Activated gamma-delta T cell treated with anti-CD3 and anti-CD28 coated beads, Interleukin-2, amount 50 U/mL, for 16 hours (primary cell): Measurements from ENCODE around the gene QRICH1.

Experiments
- DNase-seq: peaks from one replicate; pipeline ENCODE4 v3.0.0-alpha.2; 2020; ENCODE audit warnings: low read depth

Gene QRICH1

DNA sequence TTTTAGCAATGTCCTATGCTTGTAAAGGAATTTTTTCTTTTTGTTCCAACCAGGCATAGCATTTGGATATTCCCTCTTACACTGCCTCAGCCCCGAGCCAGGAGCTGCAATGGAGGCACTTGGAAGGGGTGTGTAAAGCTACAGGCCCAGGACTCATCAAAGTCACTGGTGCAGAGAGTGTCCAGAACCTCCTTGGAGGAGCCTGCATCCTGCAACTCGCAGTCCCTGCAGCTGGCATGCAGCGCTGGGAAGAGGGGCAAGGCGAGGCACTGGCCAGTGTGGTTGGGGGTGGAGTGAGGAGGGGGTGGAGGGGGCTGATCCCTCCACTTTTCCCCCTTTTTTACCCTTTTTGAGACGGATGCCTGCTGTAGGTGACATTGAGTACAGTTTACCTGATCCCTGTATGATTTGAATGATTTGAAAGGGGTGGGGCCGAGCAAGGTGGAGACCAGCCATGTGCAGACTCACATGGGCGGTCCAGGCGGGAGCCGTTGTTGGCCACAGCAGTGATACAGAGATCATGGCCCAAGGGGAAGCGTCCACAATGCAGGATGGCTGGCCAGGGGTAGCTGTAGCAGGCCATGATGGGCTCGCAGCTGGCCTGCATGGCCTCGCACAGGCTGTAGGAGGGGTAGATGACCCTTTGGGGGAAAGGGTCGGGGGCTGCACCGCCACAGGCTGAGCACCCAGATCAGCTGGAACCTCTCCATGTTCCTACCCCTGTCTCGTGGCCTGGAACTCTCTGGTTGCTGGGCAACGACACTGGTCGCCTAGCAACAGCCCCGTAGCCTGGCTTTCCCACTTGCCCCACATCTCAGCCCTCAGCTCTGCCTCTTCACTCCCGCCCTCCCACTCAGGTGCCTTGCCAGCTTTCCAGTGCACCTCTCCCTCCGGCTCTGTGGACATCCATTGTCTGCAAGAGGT is 95.9 kb downstream of the QRICH1 start:
- DNase-seq: no peak

DNA sequence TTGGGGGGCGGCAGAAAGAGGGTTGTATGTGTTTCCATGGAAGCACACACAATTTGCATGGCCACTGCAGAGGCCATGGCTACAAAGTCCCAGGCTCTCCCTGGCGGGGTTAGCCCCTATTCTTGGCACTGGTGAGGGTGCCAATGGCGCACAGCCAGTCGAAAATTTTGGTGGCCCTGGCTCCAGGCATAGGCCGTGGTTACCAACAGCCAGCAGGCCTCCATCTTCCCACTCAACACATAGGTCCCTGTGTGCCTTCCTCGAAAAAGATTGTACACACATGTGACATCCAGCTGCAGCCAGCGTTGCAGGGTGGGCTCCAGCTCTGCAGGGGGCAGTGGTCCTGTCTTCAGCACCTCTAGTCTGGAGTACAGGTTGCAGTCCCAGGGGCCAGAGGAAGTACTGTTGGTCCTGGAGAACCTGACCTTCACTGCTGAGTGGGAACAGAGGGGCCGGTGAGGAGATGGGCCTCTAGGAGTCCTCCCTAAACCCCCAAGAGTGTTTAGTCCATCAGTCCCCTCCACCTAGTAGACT is 96.7 kb downstream of the QRICH1 start:
- DNase-seq: no peak

DNA sequence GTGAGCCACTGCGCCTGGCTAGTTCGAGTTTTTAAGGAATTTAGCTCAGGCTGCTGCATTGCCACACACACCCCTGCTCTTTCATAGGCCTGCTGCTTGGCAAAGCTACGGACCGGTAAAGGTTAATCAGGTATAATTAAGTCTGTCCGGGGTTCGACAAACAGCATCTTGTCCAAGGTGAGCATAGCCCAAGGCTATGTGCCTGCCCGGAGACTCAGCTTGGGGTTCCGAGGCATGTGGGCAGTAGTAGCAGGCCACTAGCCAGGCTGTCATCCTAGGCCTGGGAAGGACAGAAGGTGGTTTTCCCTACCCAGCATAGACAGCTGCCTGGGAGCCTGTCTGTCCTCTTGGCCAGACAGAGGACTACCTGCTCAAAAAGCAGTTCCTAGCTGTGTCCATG is 97.2 kb downstream of the QRICH1 start:
- DNase-seq: no peak

GRCh38 chr3:48993834-48994233 is 100.0 kb downstream of the QRICH1 start:
- DNase-seq: no peak

GRCh38 chr3:48991851-48992545 is 101.9 kb downstream of the QRICH1 start:
- DNase-seq: no peak

DNA sequence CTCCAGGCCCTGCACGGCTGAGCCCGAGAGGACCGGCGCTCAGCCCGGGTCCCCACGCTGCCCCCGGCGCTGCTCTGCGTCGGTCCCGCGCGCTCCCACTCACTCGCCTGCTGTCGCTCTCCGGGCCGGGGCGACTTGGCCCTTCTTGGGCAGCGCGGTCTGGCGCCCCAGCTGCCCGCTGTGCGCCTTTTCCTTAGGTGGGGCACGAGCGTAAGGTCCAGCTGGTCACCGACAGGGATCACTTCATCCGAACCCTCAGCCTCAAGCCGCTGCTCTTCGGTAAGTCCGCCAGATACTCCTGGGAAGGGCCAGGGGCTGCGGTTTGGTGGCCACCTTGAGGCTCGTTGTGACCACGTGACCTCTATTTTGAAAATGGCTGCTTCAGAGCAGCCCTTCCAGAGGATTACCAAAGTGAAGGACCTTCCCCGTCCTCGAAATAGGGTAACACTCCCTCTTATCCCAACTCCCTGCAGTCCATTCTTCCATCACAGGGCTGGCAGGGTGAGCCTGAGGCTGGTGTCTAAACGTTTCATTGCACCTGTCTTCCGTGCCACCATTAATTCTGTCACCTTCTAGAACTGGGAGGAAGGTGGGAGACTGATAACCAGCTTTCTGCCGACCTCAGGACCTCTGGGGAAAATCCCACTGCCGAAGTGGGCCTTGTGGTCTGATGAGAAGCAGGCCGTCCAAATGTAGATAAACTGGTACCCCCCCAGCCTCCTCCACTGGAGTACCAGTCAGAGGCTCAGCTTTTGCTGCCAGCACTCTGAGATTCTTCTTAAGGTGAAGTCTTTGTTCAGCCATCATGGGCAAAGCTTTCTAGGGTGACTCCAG is 103.0 kb downstream of the QRICH1 start:
- DNase-seq: no peak

- peak; percentile 69 for DNase-seq
Observed at GRCh38 chr3:48989796-48990635, 103.9 kb downstream of the QRICH1 start, which contains the start of gene P4HTM. TSS of gene P4HTM (plus strand) at chr3:48990241. CDS start at chr3:48990257, 16 bp downstream.

GRCh38 chr3:48989126-48989795 is 104.6 kb downstream of the QRICH1 start:
- no peak for DNase-seq

- no peak for DNase-seq
Observed at GRCh38 chr3:48985831-48986376, 108.0 kb downstream of the QRICH1 start.

- no peak for DNase-seq
Observed at GRCh38 chr3:48984663-48985062, 109.2 kb downstream of the QRICH1 start.

DNA sequence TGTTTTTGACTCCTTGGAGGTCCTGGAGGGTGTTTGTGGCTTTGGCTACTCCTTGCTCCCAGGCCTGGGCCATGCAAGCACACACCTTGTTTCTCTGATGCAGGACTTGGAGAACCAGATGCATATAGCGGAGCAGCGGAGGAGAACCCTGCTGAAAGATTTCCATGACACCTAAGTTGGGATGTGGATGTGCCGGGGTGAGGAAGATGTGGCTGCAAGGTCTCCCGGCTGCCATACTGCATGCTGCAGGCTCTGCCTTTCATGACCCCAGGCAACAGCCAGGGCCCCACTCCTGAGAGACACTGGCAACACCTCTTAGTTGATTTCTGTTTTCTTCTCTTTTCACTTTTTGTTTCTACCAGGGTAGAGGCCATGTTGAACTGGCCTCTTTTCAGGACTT is 110.8 kb downstream of the QRICH1 start:
- DNase-seq: no peak

DNA sequence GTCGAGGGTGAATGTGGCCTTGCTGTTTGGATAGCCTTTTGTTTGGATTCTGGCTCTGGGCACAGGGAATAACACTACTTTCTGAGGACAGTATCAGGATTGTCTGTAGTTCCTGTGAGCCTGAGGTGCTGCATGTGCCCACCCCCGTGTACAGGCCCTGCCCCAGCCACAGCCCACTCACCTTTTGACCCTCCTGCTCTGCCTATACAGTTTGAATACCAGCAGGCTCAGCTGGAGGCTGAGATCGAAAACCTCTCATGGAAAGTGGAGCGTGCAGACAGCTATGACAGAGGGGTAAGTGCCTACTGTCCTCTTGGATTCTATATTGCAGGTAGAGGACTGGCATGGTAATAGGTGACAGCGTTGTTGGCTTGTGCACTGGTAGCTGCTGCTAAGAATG is 111.2 kb downstream of the QRICH1 start:
- no peak for DNase-seq

DNA sequence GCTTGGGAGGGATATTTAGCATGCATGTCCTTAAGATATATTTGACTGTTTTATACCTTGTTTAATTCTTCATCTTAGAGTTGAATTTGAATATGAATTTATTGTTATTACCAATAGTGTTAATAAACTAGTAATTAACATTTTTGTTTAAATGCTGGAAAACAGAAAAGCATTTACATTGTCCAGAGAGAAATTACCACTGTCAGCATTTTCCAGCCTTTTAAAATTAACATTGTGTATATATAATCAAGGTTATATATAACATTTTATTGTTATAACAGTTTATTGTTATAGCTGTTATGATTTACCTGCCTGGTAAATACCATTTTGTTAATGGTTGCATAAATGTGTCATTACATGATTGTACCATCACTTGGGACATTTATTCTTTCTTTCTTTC is 111.9 kb downstream of the QRICH1 start:
- DNase-seq: no peak

- DNase-seq: no peak
Observed at GRCh38 chr3:48980295-48980694, 113.6 kb downstream of the QRICH1 start.
